Renal pelvis (tissue), 4 donors: ENCODE data around the gene FAM222A. TPM values are rescaled to one million over a fixed set of nuclear protein-coding genes. Genes with fewer than 3 reads are reported as not detected.

Experiments
- DNase-seq: peaks from one replicate; pipeline ENCODE4 v3.0.0-alpha.2; 2013
- polyA plus RNA-seq, 3 donors: library from polyadenylated mRNA; unstranded; fragments of 120-200 nt; gene quantifications; one replicate each; pipeline ENCODE4 v1.2.1, GENCODE V29; 2013; ENCODE audit not compliant: insufficient read length in 3 of 3

The FAM222A gene
- polyA plus RNA-seq, 3 donors: 7.8 to 10.0 (median 8.3) TPM

DNA sequence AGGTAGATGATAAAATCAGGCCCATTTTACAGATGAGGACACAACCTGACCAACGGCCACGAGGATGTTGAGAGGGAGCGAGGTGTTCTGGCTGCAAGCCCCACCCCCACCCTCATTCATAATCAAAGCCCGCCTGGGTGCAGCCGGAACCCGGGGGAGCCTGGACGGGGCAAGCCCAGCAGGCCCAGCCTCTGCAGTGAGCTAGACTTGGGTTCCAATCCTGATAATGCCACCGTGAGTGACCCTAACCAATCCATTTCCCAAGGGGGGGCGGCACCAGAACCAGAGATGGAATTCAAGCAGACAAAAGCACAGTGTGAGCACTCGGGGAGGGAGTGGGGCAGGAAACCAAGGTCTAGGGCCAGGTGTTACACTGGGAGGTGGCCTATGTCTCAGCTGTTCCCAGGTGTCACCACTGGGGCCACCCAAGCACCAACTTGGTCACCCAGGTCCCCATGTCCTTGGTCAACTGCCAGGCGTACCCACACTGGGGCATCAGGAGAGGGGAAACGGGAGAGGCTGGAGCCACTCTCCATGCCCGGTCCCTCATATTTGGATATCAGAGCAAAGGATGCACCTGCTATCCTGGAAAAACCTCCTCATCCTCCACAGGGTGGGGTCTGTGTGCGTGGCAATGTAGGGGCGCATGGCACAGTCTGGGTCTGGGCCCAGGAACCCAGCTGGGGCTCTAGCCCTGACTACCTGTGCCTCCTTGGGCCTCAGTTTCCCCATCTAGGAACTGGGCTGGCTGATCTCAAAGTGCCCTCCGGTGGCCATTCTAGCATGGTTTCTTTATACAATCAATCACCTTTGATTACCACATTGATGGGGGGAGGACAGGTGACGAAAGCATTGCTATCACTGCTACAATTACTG lies 58.4 kb downstream of the FAM222A start:
- no peak for DNase-seq

DNA sequence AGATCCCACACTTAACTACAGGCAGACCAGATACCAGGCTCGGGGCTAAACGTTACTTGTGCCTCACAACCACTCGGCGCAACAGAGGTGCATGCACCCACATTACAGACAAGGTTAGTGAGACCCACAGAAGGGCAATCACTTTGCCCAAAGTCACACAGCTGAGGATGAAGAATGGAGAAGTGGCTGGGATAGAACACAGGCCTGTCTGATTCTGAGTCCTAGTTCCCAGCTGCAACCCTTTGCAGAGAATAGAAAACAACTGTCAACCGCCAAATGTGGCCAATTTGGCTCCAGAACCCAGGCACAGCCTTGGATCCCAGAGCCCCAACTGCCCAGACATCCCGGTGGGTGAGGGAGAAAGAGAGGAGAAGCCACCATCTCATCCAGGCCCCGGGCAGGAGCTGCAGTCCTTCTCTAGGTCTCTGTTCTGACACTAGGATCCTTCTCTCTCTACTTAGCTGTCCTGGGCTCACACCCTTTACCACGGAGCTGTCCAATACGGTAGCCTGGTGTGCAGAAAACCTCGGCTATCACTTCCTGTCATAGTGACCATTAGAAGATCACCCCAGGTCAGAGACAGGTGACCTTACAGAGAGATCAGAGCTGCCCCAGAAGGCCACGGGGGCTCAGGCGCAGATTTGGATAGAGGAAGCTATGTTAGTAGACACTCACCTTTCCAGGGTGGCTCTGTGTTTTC lies 59.1 kb downstream of the FAM222A start:
- DNase-seq: no peak

DNA sequence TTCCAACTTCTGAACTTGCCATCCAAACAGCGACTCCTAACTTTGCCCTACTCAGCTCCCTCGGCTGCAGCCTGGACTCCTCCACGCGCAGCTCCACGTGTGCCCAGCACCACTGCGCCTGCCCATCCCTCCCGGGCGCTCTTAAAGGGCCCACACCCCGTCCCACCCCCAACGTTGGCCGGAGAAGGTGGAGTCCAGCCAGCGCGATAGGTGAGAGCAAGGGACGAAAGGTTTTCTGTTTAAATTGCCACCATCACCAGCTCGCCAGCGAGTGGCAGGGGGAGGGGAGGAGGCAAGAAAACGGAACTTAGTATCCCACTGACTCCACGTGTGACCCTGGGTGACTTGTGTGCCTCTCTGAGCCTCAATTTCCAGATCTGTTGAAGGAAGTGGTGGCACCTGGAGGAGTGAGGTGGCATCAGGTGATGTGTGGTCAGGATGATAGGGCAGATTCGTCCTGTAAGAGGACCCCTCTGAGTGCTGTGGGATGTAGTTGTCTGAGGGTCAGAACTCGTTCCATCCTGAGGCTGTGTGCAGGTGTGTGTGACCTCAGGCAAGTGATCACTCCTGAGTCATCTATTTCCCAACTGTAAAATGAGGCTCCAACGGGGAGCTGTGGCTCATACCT lies 59.9 kb downstream of the FAM222A start:
- no peak for DNase-seq

DNA sequence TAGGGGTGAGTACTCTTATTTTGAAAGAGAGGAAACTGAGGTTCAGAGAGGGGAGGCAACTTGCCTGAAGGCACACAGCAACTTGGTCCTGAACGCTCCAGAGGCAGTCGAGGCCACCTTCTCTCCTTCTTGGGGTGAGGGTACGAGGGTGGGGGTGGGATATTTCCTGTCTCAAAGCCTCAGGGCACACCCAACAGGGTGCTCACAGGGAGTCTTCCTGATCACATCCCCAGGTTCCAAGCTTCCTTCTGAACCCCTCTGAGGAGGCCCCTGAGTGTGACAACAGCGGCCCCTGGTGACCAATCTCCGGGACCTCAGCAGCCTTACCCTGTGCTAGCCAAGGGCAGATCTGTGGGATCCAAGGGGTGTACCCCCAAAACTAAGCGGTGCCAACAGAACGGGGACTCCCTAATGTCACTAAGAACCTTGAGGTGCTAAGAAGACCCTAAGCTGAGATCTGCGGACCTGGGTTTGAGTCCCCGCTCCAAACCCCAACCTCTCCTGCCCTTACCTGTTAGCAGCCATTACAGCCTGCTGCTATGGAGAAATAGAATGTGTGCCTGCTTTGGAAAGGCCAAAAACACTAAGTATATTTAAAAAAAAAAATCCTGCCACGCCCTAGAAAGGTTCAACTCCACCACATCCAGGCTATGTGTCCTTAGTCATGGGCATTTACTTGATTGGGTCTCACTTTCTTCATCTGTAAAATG lies 61.7 kb downstream of the FAM222A start:
- DNase-seq: peak; percentile 63

DNA sequence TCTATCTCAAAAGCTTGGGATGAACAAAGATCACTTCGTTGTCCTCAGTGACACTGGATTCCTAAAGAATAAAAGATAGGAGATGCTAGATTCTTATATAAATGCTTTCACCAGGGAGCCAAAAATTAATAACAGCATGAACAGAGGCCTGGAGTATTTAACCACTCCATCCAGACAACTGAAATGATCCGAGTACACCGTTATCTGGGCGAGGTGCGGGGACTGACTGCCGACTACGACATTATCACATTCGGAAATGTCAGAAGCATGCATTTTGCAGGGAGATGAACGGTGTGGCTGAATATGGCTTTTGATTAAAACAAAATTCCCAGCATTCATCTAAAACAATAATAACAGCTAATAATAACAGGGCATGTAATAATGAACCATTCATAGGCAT lies 63.0 kb downstream of the FAM222A start:
- no peak for DNase-seq

DNA sequence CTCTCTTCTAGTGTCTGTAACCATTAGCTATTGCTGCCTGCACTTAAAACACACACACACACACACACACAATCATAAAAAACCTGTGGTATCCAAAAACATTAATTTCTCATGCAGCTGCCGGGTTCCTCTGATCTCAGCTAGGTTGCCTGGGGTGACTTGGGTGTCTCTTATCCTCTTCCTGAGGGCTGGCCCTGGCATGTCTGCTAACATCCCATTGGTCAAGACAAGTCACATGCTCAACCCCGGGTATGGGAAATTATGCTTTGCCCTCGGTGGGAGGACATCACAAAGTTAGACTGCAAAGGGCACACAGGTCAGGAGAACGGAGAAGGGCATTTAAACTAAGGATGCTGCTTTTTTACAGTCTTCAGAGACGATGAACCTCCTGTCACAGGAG lies 63.9 kb downstream of the FAM222A start:
- no peak for DNase-seq

DNA sequence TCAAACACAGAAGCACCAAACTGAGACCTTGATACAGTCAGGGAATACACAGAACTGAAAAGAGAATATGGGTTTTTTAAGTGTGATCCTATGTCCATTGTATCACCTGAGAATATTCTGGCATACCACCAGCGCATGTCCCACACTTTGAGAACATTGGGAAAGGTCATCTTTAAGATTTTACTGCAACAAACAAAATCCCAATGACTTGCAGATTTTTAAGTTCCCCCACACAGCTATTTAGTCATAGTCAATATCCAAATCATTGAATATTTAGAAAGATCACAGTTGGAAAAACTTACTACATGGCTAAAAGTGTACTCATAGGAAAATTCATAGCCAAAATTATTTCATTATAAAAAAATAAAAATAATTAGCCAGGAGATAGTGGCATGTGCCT lies 65.1 kb downstream of the FAM222A start:
- no peak for DNase-seq

DNA sequence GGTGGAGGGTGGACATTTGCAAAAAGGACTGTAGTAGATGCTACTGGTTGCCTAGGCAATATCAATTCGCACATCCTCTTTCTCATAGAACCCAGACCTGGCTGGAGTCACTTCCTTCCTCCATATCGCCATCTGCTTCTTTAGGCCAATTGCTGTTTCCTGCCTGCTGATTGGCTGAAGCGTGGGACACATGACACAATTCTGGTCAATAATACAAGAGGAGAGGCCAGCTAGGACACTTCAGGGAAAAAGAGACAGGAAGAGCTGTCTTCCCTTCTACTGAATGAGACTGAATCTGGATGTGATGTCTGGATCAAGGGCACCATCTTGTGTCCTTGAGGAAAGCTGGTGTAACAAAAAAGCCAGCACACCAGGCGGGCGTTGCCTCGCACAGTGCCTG lies 65.8 kb downstream of the FAM222A start:
- DNase-seq: no peak

DNA sequence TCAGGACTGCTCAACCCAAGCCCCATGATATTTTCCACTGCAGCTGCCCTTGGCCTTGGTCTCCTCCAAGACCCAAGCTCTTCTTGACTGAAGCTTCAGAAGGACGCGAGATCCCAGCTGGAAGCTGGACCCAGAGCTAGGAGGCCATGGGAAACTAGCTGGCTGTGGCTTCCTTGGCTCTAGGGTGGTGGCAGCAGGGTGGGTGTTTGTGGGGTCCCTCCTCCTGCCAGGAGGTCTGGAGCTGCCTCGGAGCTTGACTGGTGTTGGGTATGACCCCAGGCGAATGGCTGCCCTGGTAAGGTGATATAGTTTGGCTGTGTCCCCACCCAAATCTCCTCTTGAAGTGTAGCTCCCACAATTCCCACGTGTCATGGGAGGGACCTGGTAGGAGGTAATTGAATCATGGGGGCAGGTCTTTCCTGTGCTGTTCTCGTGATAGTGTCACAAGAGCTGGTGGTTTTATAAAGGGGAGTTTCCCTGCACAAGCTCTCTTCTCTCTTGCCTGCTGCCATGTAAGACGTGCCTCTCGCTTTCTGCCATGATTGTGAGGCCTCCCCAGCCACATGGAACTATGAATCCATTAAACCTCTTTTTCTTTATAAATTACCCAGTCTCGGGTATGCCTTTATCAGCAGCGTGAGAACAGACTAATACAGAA lies 68.2 kb downstream of the FAM222A start:
- no peak for DNase-seq

DNA sequence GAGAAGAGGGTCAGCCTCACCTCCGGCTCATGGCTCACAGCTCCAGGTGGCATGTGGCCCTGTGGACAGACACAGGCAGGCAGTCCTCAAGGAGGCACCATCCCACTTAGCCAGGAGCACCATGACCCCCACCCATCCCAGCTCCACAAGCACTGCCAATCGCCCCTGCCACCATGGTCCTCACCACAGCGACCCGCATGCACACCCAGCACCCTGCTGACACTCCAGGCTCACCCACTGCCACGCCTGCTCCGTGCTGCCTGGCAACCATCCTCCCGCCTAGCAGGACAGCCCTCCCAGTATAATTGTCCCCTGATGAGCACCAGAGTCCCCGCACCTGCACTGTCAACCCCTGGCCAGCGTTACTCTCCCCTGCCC lies 68.7 kb downstream of the FAM222A start:
- no peak for DNase-seq

DNA sequence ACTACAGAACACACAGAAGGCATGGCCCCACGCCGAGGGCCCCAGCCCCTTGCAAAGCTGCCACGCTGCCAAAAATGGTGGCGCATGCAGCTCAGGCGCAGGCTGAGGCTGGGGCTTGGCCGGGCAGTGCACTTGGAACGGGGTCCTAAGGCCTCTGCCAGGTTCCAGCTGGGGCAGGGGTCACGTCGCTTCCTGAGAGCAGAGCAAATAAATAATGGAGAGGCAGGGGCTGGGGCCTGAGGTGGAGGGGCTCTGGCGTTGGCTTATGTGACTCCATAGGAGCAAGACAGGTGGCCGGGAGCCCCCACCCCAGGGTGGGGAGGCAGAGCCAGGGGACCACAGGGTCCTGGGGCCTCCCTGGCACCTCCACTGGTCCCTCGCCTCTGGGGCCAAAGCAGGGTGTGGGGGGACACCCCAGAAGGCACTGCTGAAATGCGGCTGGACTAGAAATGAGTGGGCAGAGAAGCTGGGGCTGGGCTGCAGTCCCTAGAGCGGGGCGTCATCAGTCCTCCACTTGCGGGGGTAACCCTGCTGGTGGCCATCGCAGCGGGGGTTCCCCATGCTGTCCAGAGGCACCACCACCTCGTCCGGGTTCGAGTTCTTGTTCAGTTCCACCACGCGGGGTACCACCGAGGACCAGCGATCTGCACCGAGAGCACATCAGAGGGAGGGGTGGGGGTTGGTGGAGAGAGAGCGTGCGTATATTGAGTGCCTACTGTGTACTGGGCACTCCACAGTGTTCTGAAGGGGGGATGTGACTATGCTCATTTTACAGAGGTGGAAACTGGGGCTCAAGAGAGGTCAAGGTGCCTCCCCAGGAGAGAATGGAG lies 69.7 kb downstream of the FAM222A start:
- DNase-seq: no peak

DNA sequence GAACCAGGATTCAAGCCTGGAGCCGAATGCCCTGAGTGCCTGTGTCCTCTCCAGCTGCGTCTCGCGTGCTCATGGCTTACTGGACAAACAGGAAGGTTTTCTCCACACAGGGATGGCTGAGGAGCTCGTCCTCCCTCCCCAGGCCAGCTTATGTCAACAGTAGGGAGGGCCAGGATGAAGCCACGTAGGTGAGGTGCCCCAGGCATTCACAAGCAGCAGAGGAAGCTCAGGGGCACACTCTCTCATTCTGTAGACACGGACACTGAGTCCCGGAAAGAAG lies 70.3 kb downstream of the FAM222A start:
- no peak for DNase-seq

DNA sequence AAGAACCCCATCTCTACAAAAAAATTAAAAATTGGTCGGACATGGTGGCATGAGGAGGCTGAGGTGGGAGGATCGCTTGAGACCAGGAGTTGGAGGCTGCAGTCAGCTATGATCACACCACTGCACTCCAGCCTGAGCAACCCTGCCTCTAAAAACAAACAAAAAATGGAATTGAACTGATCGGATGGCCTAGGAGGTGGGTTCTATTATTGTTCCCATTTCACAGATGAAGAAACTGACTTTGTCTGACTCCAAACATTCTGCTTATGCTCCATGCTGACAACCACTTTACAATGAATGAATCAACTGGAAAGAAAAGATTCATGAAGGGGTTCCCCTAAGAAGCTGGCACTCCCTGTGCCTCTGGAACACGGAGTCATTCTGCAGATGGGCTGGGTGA lies 72.2 kb downstream of the FAM222A start:
- no peak for DNase-seq

DNA sequence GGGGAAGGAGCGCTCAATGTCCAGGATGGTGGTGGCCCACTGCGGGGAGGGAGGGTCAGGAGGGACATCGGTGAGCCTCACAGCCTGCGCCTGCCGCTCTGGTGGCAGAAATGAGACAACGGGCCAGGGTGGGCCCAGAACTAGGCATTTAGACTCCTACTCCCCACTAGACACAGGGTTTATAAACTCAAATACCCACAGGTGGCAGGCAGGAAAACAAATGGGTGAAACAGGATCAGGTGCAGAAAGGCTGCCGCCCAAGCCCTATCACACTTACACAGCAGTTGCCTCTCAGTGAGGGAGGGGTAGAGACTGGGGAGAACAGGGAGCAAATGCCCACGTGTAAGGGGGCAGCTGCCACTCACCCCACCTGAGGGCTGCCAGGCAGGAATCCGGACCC lies 73.2 kb downstream of the FAM222A start:
- no peak for DNase-seq

DNA sequence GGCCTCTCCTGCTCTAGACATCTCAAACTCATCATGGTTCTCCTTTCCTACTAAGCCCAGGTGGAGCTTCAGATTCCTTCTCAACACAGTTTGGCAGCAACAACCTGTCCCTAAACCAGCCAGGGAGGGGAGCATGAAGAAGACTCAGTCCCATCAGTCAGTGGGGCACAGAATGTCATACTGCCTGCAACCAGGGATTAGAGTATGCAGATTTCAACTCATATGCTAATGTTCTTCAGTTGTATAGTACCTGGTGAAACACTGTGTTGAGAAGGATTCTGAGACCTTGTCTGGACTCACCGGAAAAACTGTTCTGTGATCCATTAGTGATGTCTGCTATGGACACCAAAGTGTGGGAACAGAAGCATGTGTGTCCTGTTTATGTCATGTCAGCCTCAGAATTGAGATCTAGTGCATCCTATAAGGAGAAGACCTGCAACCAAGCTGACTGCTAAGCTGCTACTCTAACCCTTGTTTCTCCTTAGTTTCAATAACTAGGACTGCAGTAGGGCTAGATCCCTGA lies 76.0 kb downstream of the FAM222A start:
- no peak for DNase-seq

DNA sequence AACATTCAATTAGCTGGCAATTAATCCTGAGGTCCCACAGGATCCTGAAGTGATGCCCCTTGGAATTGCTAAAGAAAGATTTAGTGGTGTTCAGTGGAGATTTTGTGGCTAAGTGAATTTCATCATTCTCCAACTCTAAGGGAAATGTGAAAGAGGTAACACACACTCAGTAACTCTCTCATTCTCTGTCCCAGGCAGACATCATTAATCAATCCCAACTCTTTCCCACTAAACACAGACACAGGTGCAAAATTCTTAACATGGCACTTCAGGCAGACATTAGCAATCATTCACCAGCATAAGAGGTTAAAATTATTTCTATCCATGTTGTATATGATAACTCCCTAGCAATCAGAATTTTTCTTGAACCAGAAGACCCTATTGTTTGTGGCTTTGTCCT lies 79.4 kb downstream of the FAM222A start:
- DNase-seq: no peak

DNA sequence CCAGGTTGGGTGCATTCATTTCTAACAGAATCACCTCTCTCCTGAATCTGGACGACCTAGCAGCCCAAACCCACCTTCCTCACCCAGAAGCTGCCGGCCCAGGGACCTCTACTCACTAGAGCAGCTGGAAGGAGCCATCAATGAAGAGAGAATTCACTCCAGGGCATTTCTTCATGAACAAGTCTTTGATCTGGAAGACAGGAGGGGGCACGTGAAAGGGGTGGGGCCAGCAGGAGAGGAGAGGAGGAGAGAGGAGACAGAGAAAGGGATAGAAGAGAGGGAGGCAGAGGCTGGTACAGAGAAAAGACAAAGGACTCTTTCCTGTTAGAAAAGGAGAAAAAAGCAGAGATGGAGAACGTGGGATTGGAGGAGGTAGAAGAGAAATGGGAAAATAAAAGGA lies 79.8 kb downstream of the FAM222A start:
- DNase-seq: no peak

DNA sequence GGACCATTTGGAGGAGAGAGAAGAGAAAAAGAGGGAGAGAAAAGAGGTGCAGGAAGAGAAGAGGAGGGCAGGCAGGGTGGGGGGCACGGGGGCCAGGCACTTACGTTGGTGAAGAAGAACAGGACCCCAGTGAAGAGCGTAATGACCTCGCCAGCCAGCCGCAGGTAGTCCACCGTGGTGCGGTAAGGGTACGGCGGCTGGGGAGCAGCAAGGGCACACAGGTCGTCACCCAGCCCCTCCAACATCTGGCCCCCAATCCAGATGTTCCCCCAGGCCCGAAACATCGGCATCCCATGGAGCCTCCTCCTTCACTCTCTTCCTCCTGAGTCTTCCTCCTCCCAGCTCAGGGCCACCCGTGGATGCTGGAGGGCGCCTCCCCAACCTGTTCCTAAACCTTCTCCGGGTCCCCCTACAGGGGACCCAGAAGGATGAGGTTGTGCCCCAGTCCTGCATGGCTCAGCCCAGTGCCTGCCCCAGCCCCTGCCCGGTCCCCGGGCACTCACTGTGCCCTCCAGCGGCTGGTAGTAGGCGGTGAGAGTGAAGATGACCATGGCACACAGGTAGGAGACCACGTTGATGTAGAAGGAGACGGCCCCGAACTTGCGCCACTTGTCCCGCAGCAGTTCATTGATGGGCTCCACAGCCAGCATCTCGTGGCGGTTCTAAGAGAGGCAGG lies 80.3 kb downstream of the FAM222A start:
- DNase-seq: no peak

DNA sequence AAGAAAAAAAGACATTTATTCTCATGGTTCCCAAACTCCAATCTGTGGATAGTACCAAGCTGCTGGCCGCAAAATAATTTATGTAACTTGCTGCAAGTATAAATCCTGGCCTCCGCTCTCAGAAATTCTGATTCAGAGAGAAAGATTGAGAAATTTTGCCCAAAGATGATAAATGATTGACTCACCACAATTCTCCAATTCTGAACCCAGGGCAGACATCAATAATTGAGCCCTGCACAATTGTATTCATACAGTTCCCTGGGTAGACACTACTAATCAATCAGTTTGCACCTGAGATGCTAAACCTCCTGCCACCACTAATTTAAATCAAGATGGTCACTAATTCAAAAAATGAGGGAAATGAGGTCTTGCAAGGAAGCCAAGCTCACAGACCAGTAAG lies 81.4 kb downstream of the FAM222A start:
- DNase-seq: no peak

DNA sequence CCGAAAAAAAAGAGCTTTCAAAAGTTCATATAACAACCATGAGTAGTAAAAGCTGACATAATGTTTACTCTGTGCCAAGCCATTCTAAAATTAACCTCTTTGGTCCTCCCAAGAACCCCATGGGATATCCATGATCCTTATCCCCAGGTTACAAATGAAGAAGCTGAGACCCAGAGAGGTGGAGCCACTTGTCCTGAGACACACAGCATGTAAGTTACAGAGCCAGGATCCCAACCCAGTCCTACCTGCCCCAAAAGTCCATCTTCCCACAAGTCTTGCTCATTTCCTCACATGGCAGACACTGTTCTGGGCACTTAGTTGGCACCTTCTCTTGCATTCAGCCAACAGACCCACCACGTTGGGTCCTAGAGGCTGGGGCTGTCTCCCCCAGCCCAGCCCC lies 82.4 kb downstream of the FAM222A start:
- DNase-seq: no peak
